GM23248 (cell line): ENCODE data around the gene RNF11. TPM values are rescaled to one million over a fixed set of nuclear protein-coding genes. Genes with fewer than 3 reads are reported as not detected.

Source experiments
- DNase-seq: peaks from one replicate; pipeline ENCODE4 v3.0.0-alpha.2; 2015
- H2AFZ ChIP-seq: fragments of 200-600 bp; sonication (generic); 2 replicates; pipeline ENCODE4 v1.6.1; 2016; ENCODE audit warnings: antibody characterized with exemption
- H3F3A ChIP-seq: fragments of 200-600 bp; sonication (generic); 2 replicates; pipeline ENCODE4 v1.6.1; 2016; ENCODE audit warnings: mild to moderate bottlenecking, antibody characterized with exemption, mixed run types; ENCODE audit not compliant: insufficient read depth
- H3K27ac ChIP-seq: fragments of 200-600 bp; sonication (generic); 2 replicates; pipeline ENCODE4 v1.5.1; 2016; ENCODE audit warnings: mild to moderate bottlenecking
- H3K27me3 ChIP-seq: fragments of 200-600 bp; sonication (generic); replicated peaks from 2 replicates; pipeline ENCODE4 v1.6.1; 2016; ENCODE audit warnings: mild to moderate bottlenecking; ENCODE audit not compliant: insufficient read depth
- H3K36me3 ChIP-seq: fragments of 200-600 bp; sonication (generic); 2 replicates; pipeline ENCODE4 v1.6.1; 2016; ENCODE audit warnings: low read depth, mild to moderate bottlenecking
- H3K4me1 ChIP-seq: fragments of 200-600 bp; sonication (generic); 2 replicates; pipeline ENCODE4 v1.6.1; 2016; ENCODE audit warnings: mild to moderate bottlenecking; ENCODE audit not compliant: insufficient read depth
- H3K4me2 ChIP-seq: fragments of 200-600 bp; sonication (generic); one replicate; pipeline ENCODE4 v1.6.1; 2016; ENCODE audit warnings: mild to moderate bottlenecking; ENCODE audit not compliant: unreplicated experiment
- H3K4me3 ChIP-seq: fragments of 200-600 bp; sonication (generic); 2 replicates; pipeline ENCODE4 v1.5.1; 2016; ENCODE audit warnings: mild to moderate bottlenecking
- H3K79me2 ChIP-seq: fragments of 200-600 bp; sonication (generic); 2 replicates; pipeline ENCODE4 v1.6.1; 2016; ENCODE audit warnings: mild to moderate bottlenecking; ENCODE audit not compliant: insufficient read depth
- H3K9ac ChIP-seq: fragments of 200-600 bp; sonication (generic); 2 replicates; pipeline ENCODE4 v1.6.1; 2016; ENCODE audit warnings: mild to moderate bottlenecking
- H3K9me2 ChIP-seq: fragments of 200-600 bp; sonication (generic); 2 replicates; pipeline ENCODE4 v1.6.1; 2016; ENCODE audit warnings: mixed run types, mild to moderate bottlenecking, moderate library complexity; ENCODE audit not compliant: insufficient read depth
- H3K9me3 ChIP-seq: fragments of 200-600 bp; sonication (generic); one replicate; pipeline ENCODE4 v1.6.1; 2017; ENCODE audit warnings: low read depth
- H4K20me1 ChIP-seq: fragments of 200-600 bp; sonication (generic); 2 replicates; pipeline ENCODE4 v1.6.0; 2016; ENCODE audit not compliant: insufficient read depth
- EZH2 ChIP-seq: fragments of 200-600 bp; sonication (generic); IDR thresholded peaks from 2 replicates; pipeline ENCODE4 v1.6.1; 2018; ENCODE audit warnings: antibody characterized with exemption, mild to moderate bottlenecking; ENCODE audit not compliant: insufficient read depth, poor library complexity, severe bottlenecking
- EZH2phosphoT487 ChIP-seq: fragments of 200-600 bp; sonication (generic); IDR thresholded peaks from 2 replicates; pipeline ENCODE4 v1.6.1; 2018; ENCODE audit warnings: antibody characterized with exemption, moderate library complexity, mild to moderate bottlenecking, low read depth; ENCODE audit not compliant: insufficient read depth
- WGBS, 2 experiments: methylation state at CpG; one replicate each; pipeline ENCODE4 v1.1.6; 2015 to 2017; ENCODE audit warnings: low lambda C conversion rate in 2 of 2, low coverage in 1 of 2; ENCODE audit errors: missing lambda C conversion rate in 2 of 2; 5-methylcytosine and 5-hydroxymethylcytosine counted together
- in situ Hi-C: fragments of 300-500 bp; cut with MboI; formaldehyde crosslinking; loops from 2 replicates; pipeline ENCODE4 v1.15.0; 2020
- polyA plus RNA-seq: library from polyadenylated mRNA; unstranded; fragments of >200 nt; fragmentation: Nextera tagmentation; extraction: Ambion mirVana; gene quantifications from 2 replicates; pipeline ENCODE4 v1.2.1, GENCODE V29; 2016
- total RNA-seq: library from RNA; depleted of rRNA; stranded (reverse); fragments of >200 nt; shearing (Covaris generic); gene quantifications from 2 replicates; pipeline ENCODE4 v1.2.3, GENCODE V29; 2014

The RNF11 gene
- total and polyA plus RNA-seq, 2 experiments from 2014 or later: 94.1 to 128 TPM

DNA sequence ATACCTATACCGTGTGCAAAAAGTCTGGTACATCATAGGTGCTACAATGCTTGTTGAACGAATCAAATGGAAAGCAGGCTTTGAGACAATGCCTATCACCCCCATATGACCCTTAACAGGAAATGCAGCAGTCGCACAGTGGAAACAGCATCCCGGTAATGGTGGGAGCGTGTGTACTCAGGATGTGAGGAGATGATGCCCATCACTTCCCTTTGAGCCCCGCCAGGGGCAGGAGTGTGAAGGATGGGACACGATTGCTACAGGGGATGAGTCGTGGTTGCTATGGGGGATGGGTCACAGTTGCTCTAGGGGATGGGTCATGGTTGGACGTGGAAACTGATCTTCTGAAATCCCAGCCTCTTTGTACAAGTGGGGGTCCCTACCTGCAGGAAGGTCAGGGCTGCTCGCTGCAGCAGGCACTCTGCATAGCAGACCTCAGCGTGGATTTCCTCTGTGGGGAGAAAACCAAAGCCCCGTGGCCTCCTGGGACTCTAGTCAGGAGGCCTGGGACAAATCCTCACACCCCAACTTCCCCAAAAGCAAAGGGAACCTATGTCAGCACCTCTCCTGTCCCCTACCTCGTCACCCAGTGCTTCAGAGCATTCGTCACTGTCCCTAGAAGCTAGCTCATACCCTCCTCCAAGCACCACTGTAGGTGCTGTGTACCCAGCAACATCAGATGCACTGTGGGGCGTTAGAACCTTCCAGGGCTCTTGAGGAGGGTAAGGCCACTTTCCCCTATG is 75.0 kb downstream of the RNF11 start:
- no peaks in the 10 kb centered on the region for H4K20me1 ChIP-seq
- no peaks in the 10 kb centered on the region for H3K27me3 ChIP-seq
- H3K4me1 ChIP-seq: peaks cover 15% of the 10 kb centered on the region
- no peaks in the 10 kb centered on the region for H3K9me3 ChIP-seq
- H3K9ac ChIP-seq: no peak overlapping the region
- in situ Hi-C loops: no loop called here
- no peaks in the 10 kb centered on the region for H3K9me2 ChIP-seq
- no peaks in the 10 kb centered on the region for H3K36me3 ChIP-seq
- no peak overlapping the region for H2AFZ ChIP-seq
- H3K4me3 ChIP-seq: no peak overlapping the region
- 71 to 77% methylated on average over 15 of the region's 15 CpGs for WGBS, 2 experiments
- DNase-seq: peak; percentile 26
- H3K4me2 ChIP-seq: no peak overlapping the region
- H3K79me2 ChIP-seq: no peaks in the 10 kb centered on the region
- no peak overlapping the region for H3K27ac ChIP-seq
- no peaks in the 10 kb centered on the region for H3F3A ChIP-seq
- TF ChIP-seq EZH2 (no peak), EZH2phosphoT487 (no peak)

DNA sequence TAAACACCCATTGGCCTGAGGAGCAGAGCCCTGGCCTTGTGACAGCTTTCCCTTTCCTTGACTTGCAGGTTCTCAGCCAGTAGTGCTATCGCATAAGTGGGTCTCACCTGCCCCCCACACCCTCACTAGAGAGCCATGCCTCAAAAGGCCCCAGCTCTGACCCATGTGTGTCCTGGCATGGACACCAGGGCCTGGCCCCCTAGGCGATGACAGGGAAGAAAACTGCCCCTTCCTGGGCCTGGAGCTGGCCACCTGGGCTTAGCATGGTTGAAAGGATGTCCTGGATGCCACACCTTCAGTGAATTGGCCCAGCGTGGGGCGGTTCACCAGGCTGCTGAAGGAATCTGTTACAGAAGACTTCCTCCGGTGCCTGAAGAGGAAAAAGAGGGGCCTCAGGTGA is 75.8 kb downstream of the RNF11 start:
- no peak overlapping the region for H3K27ac ChIP-seq
- H3K4me3 ChIP-seq: no peak overlapping the region
- no peaks in the 10 kb centered on the region for H3K27me3 ChIP-seq
- no peaks in the 10 kb centered on the region for H4K20me1 ChIP-seq
- no peak for DNase-seq
- no peak overlapping the region for H2AFZ ChIP-seq
- H3K79me2 ChIP-seq: no peaks in the 10 kb centered on the region
- H3K36me3 ChIP-seq: no peaks in the 10 kb centered on the region
- WGBS, 2 experiments: 93 to 99% methylated on average over 5 of the region's 5 CpGs
- peaks cover 15% of the 10 kb centered on the region for H3K4me1 ChIP-seq
- in situ Hi-C loops: no loop called here
- H3K4me2 ChIP-seq: no peak overlapping the region
- H3K9me3 ChIP-seq: no peaks in the 10 kb centered on the region
- TF ChIP-seq EZH2: no peak
- TF ChIP-seq EZH2phosphoT487: no peak
- H3K9me2 ChIP-seq: no peaks in the 10 kb centered on the region
- H3K9ac ChIP-seq: no peak overlapping the region
- no peaks in the 10 kb centered on the region for H3F3A ChIP-seq

DNA sequence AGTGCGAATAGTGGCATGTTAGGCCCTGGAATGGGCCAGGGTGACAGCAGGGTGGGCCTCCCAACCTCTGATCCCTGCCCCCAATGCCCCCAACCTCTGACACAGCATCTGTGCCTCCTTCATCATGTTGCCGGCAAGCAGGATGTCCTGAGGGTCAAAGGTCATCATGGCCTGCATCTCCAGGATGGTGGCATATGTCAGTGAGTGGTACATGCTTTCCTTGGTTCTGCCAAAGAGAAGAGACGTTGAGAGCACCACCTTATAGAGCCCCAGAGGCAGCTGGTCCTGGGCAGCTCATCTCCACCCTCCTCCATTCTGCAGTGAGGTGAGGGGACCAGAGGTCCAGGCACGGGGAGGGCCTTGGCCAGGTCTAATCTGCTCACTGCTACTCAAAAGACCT is 76.6 kb downstream of the RNF11 start:
- Histone ChIP-seq H2AFZ (no peak overlapping the region), H4K20me1 (no peaks in the 10 kb centered on the region), H3K79me2 (no peaks in the 10 kb centered on the region), H3K4me2 (no peak overlapping the region), H3K9ac (no peak overlapping the region), H3K36me3 (no peaks in the 10 kb centered on the region), H3K27me3 (no peaks in the 10 kb centered on the region), H3K27ac (no peak overlapping the region), H3K4me1 (peaks cover 15% of the 10 kb centered on the region), H3K9me3 (no peaks in the 10 kb centered on the region), H3K4me3 (no peak overlapping the region), H3F3A (no peaks in the 10 kb centered on the region), H3K9me2 (no peaks in the 10 kb centered on the region)
- in situ Hi-C loops: no loop called here
- 94 to 97% methylated on average over 4 of the region's 4 CpGs for WGBS, 2 experiments
- no peak for DNase-seq
- no peak for TF ChIP-seq EZH2phosphoT487
- TF ChIP-seq EZH2: no peak

DNA sequence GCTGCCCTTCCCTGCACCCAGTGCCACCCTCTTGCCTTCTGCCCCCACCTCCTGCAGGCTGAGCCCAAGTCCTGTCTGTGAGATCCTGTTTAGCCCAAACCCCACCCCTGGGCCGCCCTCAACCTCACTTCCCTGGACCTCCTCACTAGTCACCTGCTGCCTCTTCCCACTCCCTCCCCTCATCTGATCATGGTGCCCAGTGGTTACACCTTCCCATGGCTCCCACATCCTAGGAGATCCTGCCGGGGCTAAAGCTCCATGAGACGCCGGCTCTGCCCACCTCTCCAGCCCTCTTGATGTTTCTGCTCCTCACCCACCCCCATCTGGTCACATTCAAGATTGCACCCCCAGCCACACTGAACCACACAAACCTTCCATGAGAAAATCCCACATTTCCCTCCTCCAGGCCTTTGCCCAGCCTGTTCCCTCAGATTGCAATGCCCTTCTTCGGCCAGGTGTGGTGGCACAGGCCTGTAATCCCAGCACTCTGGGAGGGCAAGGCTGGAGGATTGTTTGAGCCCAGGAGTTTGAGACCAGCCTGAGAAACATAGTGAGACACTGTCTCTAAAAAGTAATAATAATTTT is 77.3 kb downstream of the RNF11 start:
- no peaks in the 10 kb centered on the region for H3K9me2 ChIP-seq
- peak overlapping the region; percentile 80 for H3K27ac ChIP-seq
- H3K9me3 ChIP-seq: no peaks in the 10 kb centered on the region
- no peaks in the 10 kb centered on the region for H3K79me2 ChIP-seq
- in situ Hi-C loops: no loop called here
- TF ChIP-seq EZH2phosphoT487 (no peak), EZH2 (no peak)
- H3K36me3 ChIP-seq: no peaks in the 10 kb centered on the region
- WGBS, 2 experiments: 85 to 90% methylated on average over 5 of the region's 5 CpGs
- H3K4me1 ChIP-seq: peaks cover 15% of the 10 kb centered on the region
- peak overlapping the region; percentile 59; the same call in 1 of the 2 replicates for H3K9ac ChIP-seq
- DNase-seq: peak; percentile 25
- H3K4me3 ChIP-seq: no peak overlapping the region
- H3K27me3 ChIP-seq: no peaks in the 10 kb centered on the region
- no peak overlapping the region for H3K4me2 ChIP-seq
- H2AFZ ChIP-seq: peak overlapping the region; percentile 77; the same call in 1 of the 2 replicates
- no peaks in the 10 kb centered on the region for H3F3A ChIP-seq
- no peaks in the 10 kb centered on the region for H4K20me1 ChIP-seq
